NCI-H446 (cell line): ENCODE results near the gene TAF1B.
"Not testable (repeated sequence)": the region's sequence is repeated elsewhere in the genome, so short reads cannot be mapped to it uniquely, and the experiment has no call there.

Experiments
- DNase-seq, 2 experiments: peaks; one replicate each; lab custom pipeline; 2025; lab: John Stamatoyannopoulos, UW

The TAF1B gene

DNA sequence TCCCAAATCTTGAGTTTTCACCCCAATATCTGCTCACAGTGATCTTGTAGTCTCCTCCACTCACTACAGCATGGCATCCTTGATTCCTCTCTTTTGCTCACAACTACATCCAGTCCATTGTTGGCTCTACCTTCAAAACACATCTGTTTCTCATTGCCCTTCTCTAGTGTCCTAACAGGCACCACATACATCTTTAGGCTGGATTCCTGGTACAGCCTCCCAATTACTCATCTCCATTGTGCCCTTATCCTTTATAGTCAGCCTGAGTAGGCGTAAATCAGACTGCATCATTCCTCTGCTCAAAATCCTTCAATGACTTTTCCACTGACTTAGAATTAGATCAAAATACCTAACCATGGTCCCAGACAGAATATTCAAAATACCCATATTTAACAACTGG lies 10.7 kb upstream of the TAF1B start:
- DNase-seq = no peak

DNA sequence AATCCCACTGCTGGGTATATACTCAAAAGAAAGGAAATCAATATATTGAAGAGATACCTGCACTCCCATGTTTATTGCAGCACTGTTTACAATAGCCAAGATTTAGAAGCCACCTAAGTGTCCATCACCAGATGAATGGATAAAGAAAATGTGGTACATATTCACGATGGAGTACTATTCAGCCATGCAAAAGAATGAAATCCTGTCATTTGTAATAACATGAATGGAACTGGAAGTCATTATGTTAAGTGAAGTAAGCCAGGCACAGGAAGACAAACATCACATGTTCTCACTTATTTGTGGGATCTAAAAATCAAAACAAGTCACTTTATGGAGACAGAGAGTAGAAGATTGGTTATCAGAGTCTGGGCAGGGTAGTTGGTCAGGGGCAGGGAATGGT lies 8.2 kb upstream of the TAF1B start:
- DNase-seq = not testable (repeated sequence)

DNA sequence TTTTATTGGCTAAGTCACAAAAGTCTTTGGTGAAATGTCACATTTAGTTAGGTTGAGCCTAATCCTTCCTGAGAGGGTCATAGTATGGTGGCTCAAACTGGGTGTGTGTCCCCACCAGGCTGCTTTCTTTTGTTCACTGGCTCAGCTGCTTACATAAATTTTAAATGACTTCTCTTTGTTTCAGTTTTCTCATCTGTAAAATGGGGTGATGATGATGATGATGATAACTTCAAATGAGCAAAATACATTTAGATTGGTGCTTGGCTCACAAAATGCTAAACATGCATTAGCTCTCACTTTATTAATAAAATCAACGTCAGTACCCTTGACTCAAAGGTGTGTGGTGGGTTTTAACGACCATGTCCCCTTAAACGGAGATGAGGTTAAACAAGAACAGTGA lies 7.2 kb upstream of the TAF1B start:
- DNase-seq = no peak

DNA sequence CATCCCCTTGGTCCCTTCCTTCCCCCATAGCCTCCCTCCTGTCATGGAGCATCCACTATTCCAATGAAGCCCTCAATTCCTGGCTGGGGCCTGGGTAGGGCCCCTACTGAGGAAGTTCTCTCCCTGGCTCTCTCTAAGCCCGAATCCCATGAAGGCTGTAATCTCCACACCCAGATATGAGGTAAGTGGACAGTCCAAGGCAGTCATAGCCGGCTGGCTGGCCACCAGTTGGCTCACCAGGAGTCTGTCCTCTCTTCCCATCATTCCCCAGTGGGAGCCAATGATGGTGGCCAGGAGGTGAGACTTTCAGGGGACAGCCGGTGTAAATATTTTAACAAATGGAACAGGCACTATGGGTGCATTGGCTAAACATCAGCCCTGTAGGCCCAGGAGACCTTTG lies 6.8 kb upstream of the TAF1B start:
- no peak for DNase-seq

DNA sequence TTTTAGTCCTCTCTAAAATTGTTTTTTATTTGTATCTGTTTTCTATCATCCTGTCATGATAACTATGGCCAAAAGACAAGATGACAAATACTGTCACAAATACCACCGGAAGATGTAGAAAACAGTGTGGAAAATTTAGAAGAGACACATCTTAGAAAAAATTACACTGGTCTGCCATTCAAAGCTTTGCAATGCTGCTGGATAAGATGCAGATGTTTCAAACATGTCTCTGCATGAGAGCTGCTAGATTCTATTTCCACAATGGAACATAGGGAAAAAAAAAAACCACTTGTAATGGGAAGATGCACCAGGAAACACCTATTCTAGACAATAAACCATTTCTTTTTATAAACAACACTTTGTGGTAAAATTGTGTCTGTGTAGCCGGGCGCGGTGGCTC lies 5.8 kb upstream of the TAF1B start:
- DNase-seq = no peak

DNA sequence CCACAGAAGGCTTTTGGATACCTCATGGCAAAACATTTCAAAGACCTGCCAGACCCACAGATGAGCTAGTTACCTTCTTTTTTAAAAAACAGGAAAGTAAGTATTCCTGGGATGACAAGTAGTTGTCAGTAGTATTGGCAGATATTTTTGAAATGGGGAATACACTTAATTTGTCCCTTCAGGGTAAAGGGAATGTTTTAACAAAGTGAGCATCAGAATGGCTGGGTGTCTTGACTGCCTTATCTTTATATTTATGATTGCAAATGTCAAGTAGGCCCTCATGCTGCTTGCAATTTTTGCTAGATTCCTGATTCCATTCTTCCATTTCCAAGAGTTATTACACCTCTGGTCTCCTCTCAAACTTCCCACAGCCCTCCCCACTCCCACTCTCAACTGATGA lies 4.9 kb upstream of the TAF1B start:
- DNase-seq = no peak

DNA sequence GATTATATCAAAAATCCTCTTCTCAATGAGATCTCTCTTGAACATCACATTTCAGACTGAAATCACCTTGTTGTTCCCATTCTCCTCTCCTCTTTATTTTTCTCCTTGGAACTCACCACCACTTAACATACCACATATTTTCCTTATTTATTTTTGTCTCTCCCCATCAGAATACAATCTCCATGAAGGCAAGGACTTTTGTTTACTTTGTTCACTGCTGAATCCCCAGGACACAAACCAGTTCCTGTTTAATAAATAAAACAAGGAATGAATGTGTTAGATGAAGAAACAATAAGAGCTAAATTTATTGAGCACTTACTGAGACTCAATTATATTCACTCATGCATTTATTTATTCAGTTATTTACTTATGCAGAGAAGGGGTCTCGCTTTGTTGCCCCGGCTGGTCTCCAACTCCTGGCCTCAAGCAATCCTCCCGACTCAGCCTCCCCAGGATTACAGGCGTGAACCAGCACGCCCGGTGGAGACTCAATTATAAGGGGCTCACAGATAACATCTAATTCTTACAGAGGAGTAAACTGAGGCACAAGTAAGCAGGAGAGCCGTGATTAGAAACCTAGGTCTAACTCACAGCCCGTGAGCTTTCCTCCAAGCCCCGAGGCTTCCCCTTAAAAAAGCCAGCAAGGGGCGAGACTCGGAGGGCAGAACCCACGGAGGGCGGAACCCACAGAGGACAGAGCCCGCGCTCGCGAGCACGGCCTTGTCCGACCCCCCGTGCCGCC lies 616 bp upstream of the TAF1B start:
- no peak for DNase-seq

DNA sequence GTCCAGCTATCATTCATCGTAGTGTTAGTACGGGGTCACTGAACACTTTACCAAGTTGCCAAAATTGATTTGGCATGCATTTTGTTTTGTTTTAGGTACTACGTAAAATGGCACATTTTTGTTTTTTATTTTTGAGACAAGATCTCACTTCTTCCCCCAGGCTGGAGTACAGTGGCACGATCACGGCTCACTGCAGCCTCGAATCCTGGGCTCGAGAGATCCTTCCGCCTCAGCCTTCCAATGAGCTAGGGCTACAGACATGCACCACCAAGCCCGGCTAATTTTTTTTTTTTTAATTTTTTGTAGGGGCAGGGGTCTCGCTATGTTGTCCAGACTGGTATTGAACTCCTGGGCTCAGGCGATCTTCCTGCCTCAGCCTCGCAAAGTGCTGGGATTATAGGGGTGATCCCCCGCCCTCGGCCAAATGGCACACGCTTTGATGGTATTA lies 786 bp downstream of the TAF1B start:
- peak; percentile 2 to 47 for DNase-seq

DNA sequence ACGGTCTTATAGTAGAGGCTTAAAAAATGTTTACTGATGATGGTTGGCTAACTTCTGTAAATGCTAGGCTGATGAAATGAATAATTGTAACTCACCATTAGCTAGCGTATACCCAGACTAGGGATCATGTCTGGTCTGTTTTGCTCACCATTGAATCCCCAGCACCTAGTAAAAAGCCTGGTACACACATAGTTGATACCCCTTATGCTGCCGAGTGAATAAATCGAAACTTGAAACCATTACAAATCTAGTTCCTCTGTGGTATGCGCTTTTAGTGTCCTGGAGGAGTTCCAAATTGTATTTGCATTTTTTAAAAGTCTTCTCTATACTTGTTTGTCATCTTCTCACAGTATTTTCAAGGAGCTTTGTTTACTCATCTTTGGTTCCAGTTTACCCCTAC lies 1.3 kb downstream of the TAF1B start:
- peak in 1 of 2 experiments; percentile 8 for DNase-seq

DNA sequence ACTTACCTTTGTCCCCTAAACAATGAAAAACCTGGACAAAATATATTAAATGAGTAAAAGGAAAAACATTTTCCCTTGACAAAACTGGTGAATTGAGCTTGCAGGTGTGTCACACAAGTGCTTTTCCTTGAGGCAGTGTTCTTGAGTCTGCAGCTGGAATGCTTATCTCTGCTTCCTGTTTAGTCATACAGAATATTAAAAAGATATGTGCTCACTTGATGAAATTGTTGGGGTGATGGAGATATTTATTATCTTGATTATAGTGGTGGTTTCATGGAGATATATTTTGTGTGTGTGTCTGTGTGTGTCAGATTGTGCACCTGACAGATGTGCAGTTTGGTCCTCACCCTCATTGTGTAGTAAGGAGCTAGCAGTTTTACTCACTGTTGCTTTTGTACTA lies 3.3 kb downstream of the TAF1B start:
- no peak for DNase-seq

DNA sequence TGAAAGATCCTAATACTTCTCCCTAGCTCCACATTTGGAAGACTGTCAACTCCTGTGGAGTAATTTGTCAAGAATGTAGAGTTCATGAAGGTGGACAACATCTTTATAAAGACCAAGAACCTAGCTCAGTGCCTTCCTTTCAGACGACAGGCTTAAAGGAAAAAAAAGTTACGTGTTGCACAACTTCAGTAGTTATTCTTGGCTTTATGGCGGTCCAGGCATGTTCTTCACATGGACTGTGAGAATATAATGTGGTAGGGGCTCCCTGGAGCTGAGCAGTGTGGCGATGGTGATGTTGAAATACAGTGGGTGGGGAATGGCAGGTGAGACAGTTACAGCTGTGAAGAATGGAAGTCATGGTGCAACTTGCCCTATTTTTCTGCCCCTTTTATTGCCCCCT lies 3.9 kb downstream of the TAF1B start:
- DNase-seq = no peak

DNA sequence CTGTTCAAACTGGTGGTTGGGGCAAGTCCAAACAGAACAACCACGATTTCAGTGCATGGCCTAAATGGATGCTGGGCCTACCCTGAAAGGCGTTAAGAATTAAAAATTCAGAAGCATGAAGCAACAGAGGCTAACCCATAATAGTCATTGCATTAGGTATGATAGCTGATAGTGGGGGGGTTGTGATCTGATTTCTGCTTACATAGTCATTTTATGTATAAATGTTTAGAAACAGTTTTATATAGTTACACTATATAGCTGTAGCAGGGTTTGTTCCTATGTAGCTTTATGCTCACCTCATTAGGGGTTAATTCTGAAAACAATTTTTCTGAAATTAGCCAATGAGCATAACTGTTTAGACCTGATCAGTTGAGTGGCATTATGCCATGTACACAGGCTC lies 9.6 kb downstream of the TAF1B start:
- no peak for DNase-seq

DNA sequence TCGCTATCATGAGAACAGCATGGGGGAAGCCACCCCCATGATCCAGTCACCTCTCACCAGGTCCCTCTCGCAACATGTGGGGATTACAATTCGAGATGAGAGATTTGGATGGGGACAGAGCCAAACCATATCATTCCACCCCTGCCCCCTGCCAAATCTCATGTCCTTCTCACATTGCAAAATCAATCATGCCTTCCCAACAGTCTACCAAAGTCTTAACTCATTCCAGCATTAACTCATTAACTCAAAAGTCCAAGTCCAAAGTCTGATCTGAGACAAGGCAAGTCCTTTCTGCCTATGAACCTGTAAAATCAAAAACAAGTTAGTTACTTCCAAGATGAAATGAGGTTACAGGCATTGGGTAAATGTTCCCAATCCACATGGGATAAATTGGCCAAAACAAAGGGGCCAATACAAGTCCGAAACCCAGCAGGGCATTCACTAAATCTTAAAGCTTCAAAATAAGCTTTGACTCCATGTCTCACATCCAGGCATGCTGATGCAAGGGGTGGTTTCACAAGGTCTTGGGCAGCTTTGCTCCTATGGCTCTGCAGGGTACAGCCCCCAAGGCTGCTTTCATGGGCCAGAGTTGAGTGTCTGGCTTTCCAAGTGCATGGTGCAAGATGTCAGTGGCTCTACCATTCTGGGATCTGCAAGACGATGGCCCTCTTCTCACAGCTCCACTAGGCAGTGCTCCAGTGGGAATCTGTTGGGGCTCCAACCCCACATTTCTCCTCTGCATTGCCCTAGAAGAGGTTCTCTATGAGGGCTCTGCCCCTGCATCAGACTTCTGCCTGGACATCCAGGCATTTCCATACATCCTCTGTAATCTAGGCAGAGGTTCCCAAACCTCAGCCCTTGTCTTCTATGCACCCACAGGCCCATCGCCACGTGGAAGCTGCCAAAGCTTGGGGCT lies 14.8 kb downstream of the TAF1B start:
- DNase-seq = no peak

DNA sequence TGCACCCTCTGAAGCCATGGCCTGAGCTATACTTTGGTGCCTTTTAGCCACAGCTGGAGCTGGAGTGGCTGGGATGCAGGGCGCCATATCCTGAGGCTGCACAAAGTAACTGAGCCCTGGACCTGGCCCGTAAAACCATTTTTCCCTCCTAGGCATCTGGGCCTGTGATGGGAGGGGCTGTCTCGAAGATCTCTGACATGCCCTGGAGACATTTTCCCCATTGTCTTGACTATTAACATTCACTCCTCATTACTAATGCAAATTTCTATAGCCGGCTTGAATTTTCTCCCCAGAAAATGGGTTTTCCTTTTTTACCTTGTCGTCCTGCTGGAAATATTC lies 15.4 kb downstream of the TAF1B start:
- DNase-seq = no peak

DNA sequence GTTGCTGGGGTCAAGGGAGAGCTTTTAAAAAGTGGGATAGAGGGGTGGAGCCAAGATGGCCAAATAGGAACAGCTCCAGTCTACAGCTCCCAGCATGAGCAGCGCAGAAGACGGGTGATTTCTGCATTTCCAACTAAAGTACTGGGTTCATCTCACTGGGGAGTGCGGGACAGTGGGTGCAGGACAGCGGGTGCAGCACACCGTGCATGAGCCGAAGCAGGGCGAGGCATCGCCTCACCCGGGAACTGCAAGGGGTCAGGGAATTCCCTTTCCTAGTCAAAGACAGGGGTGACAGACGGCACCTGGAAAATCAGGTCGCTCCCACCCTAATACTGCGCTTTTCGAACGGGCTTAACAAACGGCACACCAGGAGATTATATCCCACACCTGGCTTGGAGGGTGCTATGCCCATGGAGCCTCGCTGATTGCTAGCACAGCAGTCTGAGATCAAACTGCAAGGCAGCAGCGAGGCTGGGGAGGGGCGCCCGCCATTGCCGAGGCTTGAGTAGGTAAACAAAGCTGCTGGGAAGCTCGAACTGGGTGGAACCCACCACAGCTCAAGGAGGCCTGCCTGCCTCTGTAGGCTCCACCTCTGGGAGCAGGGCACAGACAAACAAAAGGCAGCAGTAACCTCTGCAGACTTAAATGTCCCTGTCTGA lies 17.8 kb downstream of the TAF1B start:
- DNase-seq = not testable (repeated sequence)

DNA sequence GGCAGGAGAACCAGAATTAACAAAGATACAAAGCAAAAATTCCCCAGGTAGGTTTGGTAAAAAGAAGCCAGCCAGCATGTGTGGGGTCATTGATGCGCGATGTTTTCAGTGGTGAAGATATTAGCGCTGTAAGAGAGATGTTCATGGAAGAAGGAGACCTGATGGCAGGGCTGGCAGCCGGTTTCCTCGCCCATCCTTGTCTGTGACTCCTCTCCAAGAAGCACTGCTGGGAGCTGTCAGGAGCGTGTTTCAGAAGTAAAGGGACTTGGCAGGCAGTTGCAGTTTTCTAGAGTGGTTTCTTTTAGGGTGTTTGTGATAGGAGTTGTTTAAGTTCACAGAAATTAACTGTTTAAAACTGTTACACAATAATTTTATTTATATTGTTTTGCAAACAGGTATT lies 24.6 kb downstream of the TAF1B start:
- DNase-seq = peak in 1 of 2 experiments; percentile 2

DNA sequence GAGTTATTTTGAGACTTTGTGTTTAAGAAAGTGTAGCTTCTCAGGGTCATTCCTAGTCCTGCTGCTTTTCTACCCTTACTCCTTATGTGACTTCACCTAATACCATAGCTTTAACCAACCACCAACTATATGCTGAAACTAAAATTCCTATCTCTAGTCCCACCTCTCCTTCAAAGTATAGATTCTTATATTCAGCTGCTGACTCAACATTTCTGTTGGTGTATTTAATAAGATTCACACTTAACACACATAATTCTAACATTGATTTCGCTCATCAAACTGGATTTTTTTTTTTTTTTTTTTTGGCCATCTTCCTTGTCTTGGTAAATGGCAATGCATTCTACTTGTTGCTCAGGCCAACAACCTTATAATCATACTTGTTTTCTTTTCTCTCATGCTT lies 30.1 kb downstream of the TAF1B start:
- no peak for DNase-seq

DNA sequence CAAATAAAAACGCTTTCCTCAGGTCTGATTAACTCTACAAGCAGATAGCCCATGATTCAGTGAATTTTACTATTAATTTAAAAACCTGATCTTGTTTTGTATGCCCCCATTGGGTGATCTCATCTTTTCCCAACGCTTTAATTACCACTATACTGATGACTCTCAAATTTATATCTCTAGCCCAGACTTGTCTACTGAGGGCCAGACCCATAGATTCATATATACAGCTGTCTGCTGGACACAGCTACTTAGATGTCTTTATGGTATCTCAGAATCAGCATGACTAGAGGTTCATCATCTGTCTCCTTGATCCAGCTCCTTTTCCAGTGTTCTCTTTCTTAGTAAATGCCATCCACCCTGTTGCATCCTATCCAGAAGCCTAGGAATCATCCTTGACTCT lies 33.8 kb downstream of the TAF1B start:
- no peak for DNase-seq

DNA sequence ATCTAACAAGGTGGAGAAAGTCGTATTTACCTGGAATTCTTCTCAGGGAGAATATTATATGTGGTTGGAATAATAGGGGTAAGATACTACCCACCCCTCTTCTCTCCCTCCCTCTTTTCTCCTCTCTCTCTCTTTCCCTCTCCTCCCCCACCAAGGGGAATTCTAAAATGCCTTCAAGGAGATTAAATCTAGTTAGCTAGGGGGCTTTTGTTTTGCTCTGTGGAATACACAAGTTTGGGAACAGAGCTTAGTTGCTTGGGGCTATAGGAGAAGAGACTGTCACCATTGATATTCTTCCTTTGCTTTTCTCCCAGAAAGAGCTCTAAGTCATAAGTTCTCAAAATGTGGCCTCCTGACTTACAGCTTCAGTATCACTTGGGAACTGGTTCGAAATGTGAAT lies 34.5 kb downstream of the TAF1B start:
- no peak for DNase-seq

DNA sequence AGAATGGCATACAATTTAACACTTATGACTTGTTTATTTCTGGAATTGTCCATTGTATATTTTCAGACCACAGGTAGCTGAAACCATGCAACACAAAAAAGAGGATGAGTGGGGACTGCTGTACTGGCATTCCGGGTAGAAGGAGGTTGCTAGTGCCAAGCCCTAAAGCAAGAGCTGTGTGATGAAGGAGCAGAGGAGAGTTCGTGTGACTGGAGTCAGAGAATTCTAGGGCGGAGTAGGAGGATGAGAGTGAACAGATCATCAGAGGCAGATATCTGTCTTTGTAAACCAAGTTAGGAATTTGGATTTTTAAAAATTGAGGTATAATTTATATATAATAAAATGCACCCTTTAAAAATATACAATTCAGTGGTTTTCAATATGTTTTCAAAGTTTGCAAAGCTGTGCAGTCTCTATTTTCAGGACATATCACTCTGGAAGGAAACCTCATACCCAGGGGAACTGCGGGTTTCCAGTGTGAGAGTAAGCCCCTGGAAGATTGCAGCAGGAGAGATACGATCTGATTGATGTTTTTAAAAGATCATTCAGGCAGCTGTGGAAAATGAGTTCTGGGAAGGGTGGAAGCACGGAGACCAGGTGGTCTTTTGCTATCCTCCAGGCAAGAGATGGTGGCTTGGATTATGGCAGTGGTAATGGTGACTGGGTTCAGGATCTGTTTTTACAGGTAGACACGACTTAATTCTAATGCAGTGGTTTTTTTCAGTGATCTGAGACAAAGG lies 36.4 kb downstream of the TAF1B start:
- no peak for DNase-seq

DNA sequence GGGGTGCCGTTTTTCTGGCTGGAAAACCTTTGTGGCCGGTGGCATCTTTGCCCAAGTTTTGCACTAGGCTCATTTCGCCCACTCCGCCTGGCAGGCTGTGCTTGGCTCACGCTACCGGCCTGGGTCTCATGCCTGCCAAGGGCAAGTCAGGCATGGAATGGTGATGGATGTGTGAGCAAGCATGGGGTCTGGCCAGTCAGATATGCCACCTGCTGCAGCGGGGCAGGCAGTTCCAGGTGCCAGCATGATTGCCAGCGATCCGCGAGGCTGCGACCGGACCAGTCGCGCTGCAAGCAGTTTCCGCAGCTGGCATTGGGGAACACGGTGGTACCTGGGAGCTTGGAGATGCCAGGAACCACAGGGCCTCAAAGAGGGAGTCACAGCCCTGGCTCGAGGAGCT lies 40.6 kb downstream of the TAF1B start:
- DNase-seq = peak in 1 of 2 experiments; percentile 80

DNA sequence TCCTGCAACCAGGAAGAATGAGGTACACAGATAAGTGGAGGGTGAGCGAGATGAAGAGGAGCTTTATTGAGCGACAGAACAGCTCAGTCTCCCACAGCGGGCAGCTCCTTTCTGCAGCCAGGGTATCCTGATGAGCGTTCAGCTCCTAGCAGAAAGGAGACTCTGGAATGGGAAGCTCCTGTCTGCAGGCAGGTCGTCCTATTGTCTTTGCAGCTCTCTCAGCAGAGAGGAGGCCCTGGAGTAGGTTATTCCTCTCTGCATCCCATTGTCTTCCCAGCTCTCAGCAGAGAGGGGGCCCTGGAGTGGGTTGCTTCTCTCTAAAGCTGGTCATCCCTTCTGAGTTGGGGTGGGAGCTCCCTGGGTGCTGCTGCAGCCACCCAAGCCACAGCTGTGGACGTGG lies 41.2 kb downstream of the TAF1B start:
- no peak for DNase-seq
